HG02884 (cell line): ENCODE results near the gene SAMD13.

Experiments used
- ATAC-seq: cut with Tn5 transposase; IDR thresholded peaks from one replicate; pipeline ENCODE4 v1.9.1; 2021; ENCODE audit warnings: mild to moderate bottlenecking, moderate library complexity; ENCODE audit not compliant: unreplicated experiment

The SAMD13 gene, protein sequence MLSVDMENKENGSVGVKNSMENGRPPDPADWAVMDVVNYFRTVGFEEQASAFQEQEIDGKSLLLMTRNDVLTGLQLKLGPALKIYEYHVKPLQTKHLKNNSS

GRCh38 chr1:84301004-84301784, at the start of gene SAMD13:
SAMD13 (plus strand) TSS chr1:84301708; CDS start chr1:84303235, 1,527 bp downstream.
- ATAC-seq, result no peak

GRCh38 chr1:84253036-84253435, 48.5 kb upstream of the SAMD13 start:
- no peak for ATAC-seq

DNA sequence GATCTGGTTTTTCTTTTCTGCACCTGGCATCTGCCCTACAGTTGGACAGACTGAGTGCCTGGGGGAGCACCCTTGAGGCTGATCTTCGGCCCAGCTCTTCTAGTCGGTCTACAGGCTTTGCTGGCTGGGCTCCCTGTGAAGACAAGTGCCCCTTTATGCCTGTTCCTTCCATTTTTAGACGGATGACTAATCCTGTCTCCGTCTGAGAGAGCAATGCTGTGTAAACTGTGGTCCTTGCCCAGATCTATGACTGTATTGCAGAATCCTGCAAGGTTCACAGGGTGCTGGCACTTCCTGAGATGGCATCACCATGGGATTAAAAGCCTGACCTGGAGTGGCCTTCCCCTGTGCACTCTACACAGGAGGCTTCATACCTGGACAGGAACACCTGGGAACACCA, 47.6 kb upstream of the SAMD13 start:
- no peak for ATAC-seq

- no peak for ATAC-seq
Measured at GRCh38 chr1:84254703-84255238, 46.7 kb upstream of the SAMD13 start.

DNA sequence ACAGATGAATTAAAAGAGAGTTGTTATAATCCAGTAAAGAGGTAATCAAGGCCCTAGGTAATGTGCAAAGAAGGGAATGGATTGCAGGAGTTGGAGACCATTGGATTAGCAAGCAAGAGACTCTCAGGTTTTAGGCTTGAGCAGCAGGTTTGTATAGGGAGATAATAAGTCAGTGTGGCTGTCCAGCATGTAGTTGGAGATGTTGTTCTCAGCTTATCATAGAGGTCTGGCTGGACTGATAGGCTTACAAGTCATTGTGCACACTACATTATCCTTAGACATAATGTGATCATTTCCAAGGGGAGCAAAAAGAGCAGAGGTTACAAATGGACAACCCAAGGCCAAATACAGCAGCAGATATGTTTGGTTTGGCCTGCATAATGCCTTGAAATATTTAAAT, 45.9 kb upstream of the SAMD13 start:
- no peak for ATAC-seq

DNA sequence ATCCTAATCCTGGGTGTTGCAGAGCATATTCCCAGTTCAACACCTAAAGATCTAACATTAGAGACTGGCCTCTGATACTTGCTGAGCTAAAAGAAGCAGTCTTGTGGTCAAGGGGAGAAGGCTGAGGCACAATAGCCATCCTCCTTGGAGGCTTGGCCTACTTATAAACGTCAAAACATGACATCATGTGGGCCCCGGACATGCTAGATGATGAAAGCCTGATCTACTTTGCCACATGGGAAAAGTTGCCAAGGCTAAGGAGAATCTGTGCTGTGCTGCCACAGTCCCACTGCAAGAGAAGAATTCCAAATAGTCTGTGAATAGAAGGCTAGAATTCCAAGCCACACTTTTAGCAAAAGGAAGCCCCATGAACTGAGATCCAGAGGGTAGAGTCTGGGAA, 43.9 kb upstream of the SAMD13 start:
- no peak for ATAC-seq

DNA sequence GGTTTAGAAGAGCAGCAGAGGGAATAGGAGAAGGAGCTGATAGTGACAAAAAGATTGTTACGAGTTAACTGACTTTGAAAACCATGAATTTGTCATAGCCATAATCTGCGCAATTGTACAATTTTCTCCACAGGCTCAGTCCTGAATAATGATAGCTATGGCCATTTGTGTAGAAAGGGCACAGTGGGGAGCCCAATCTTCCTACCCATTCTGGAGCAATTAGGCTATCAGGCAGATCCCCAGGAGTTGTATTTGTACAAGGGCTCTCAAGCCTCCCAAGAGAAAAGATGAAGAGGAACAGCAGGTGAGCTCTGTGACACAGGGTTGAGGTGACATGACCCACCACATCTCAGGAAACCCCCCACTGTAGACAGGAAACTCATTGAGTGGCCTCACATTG, 42.1 kb upstream of the SAMD13 start:
- no peak for ATAC-seq

DNA sequence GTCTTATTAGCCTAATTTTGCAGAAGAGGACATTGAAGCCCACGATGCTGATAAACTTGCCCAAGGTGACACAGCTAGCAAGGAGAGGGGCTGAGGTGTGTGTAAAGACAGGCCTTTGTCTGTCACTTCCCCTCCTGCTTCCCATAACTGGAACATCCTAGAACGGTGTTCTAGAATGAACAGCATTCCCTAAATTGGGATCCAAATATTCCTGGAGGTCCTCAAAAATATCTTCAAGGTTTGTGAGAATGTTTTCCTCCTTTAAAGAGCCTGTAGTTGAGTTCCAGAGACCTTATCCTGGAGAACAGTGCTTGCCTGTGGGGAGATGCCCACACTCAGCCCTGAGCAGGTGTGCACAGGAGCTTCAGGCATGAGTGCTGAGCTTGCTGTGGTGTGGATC, 41.5 kb upstream of the SAMD13 start:
- no peak for ATAC-seq

GRCh38 chr1:84260852-84261518, 40.5 kb upstream of the SAMD13 start:
- ATAC-seq, result no peak

GRCh38 chr1:84264961-84265360, 36.5 kb upstream of the SAMD13 start:
- ATAC-seq, result no peak

- no peak for ATAC-seq
Measured at GRCh38 chr1:84265867-84266266, 35.6 kb upstream of the SAMD13 start.

DNA sequence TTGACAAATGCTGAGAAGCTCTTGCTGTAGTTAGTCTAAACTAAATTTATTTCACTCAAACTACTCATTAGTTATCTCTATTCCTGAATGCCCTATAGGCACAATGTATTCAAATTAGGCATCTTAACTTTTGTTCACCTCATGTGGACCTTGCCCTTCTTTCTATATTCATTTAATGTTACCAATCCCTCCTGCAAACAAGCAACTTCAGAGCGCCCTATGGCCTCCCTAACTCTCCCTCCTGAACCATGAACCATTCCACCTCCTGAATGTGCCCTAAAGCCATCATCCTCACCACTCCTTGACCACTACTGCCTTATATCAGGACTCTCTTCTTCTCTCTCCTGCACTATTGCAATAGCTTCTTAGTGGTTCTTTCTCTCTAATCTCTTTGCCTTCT, 34.8 kb upstream of the SAMD13 start:
- ATAC-seq, result no peak

GRCh38 chr1:84267476-84267875, 34.0 kb upstream of the SAMD13 start:
- no peak for ATAC-seq

DNA sequence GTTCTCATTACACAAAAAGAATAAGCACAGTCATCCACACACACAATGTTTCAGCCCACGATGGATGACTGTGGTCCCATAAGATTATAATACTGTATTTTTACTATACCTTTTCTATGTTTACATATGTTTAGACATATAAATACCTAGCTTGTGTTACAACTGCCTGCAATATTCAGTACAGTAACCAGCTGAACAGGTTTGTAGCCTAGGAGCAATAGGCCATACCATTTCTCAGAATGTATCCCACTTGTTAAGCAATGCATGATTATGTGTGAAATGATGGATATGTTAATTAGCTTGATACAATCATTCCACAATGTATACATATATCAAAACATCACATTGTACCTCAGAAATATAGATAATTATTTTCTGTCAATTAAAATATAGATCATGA, 33.2 kb upstream of the SAMD13 start:
- no peak for ATAC-seq

GRCh38 chr1:84269306-84269705, 32.2 kb upstream of the SAMD13 start:
- no peak for ATAC-seq

DNA sequence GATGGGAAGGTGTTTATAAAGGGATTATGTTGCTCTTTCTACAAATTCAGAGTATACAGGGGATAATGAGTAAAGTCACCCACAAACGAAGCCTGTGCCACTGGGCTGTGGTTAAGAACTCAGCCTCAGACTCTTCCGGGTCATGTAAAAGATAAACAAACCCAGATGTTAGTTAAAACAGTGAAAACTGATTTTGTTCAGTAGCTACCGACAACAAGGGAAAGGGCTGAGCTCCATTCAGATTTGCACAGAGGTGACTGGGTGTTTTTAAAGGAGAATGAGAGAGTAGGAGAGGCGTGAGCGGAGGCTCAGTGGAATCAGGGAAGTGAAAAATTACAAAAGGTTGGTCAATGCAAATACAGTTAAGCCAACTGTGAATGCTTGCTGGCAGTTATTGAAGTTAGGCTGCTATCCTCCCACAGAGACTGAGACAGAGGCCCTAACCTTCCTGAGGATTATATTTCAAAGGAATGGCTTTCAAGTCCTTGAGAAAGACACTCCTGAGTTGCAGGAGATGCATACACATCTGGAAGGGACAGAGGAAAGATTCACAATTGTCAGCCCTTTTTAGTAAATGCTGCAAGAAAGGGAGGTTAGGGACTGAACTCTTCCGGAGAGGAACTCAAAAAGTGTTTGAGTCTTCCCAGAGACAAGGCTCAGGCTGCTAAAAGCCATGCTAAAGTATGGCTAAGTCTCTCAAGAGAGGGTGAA, 29.9 kb upstream of the SAMD13 start:
- ATAC-seq, result peak; percentile 96

GRCh38 chr1:84272401-84272800, 29.1 kb upstream of the SAMD13 start:
- ATAC-seq, result no peak

- no peak for ATAC-seq
Measured at GRCh38 chr1:84277343-84278059, 24.0 kb upstream of the SAMD13 start.

- no peak for ATAC-seq
Measured at GRCh38 chr1:84278905-84279304, 22.6 kb upstream of the SAMD13 start.

DNA sequence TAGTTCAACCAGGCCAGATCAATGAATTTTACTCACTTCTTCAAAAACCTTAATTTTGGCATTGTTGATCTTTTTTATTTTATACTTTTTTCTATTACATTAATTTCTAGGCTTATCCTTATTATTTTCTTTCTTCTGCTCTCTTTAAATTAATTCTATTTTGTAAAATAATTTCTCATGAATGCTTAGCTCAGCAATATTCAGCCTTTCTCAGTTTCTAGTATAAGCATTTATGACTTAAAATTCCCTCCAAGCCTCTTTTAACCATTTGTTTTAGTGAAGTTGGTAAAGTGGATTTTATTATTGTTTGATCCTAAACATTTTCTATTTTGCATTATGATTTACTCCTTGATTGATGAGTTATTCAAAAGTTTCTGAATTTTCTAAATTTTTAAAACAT, 20.6 kb upstream of the SAMD13 start:
- no peak for ATAC-seq
